Right lobe of liver (tissue), 4 donors: ENCODE measurements around the gene COQ9.

Experiments used
- POLR2A ChIP-seq: fragments of 450-650 bp; IDR thresholded peaks from one replicate; pipeline ENCODE4 v1.6.1; 2017; ENCODE audit warnings: antibody characterized with exemption, mild to moderate bottlenecking
- TF ChIP-seq, protein P1 (sequence below), 4 donors: fragments of 200-600 bp in 3 of 4; fragments of 450-650 bp in 1 of 4; IDR thresholded peaks; one replicate each; pipeline versions ENCODE4 v1.5.1 to v1.8.0; 2016 to 2022; ENCODE audit warnings: antibody characterized with exemption in 4 of 4, mild to moderate bottlenecking in 2 of 4
- donor health status: DM: no; HTN: no; CAD: no.
- donor health status: DM: no; HTN: no; CAD: no.
- donor health status: DM: no; HTN: yes; CAD: no.

DNA sequence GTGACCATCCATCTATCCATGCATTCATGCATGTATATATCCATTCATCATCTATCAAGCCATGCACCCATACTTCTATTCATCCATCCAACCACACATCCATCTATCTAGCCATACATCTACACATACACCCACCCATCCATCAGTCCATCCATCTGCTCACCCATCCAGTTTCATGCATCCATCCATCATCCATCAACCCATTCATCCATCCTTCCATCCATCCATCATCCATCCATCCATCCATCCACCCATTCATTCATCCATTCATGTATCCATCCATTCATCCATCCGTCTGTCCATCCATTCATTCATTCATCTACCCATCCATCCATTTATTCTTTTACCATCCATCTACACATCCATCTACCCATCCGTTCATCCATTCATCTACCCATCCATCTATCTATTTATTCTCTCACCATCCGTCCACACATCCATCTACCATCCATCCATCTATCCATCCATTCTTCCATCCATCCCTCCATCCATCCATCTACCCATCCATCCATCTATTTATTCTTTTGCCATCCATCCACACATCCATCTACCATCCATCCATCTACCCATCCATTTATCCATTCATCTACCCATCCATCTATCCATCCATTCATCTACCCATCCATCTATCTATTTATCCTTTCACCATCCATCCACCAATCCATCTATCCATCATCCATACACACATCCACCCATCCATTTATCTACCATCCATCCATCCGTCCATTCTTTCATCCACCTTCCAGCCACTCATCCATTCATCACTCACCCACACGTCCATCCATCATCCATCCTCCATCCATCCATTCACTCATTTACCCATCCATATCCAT, 39.5 kb upstream of the COQ9 start:
- TF ChIP-seq, protein P1, sequence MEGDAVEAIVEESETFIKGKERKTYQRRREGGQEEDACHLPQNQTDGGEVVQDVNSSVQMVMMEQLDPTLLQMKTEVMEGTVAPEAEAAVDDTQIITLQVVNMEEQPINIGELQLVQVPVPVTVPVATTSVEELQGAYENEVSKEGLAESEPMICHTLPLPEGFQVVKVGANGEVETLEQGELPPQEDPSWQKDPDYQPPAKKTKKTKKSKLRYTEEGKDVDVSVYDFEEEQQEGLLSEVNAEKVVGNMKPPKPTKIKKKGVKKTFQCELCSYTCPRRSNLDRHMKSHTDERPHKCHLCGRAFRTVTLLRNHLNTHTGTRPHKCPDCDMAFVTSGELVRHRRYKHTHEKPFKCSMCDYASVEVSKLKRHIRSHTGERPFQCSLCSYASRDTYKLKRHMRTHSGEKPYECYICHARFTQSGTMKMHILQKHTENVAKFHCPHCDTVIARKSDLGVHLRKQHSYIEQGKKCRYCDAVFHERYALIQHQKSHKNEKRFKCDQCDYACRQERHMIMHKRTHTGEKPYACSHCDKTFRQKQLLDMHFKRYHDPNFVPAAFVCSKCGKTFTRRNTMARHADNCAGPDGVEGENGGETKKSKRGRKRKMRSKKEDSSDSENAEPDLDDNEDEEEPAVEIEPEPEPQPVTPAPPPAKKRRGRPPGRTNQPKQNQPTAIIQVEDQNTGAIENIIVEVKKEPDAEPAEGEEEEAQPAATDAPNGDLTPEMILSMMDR (IDR thresholded peaks at IDR 0.05), result no peak
- TF ChIP-seq POLR2A, result no peak
